NB4 (cell line): Measurements from ENCODE around the gene GOSR2.

Source experiments
- DNase-seq: peaks from one replicate; pipeline ENCODE4 v3.0.0; 2010; ENCODE audit warnings: low read depth
- H3K4me3 ChIP-seq: one replicate; pipeline ENCODE4 v1.5.1; 2011; ENCODE audit warnings: mild to moderate bottlenecking, low read depth, low read length, moderate library complexity
- MAX ChIP-seq: IDR thresholded peaks from 2 replicates; pipeline ENCODE4 v1.6.1; 2011; ENCODE audit warnings: low read depth, low read length
- MYC ChIP-seq: IDR thresholded peaks from 2 replicates; pipeline ENCODE4 v1.6.1; 2011; ENCODE audit warnings: low read depth, low read length
- POLR2A ChIP-seq: IDR thresholded peaks from 2 replicates; pipeline ENCODE4 v1.6.1; 2011; ENCODE audit warnings: mild to moderate bottlenecking; ENCODE audit not compliant: insufficient read length; ENCODE audit errors: extremely low read depth
- TF ChIP-seq, protein P1 (sequence below): IDR thresholded peaks from one replicate; pipeline ENCODE4 v1.5.1; 2012; ENCODE audit warnings: low read depth, low read length

The GOSR2 gene

DNA sequence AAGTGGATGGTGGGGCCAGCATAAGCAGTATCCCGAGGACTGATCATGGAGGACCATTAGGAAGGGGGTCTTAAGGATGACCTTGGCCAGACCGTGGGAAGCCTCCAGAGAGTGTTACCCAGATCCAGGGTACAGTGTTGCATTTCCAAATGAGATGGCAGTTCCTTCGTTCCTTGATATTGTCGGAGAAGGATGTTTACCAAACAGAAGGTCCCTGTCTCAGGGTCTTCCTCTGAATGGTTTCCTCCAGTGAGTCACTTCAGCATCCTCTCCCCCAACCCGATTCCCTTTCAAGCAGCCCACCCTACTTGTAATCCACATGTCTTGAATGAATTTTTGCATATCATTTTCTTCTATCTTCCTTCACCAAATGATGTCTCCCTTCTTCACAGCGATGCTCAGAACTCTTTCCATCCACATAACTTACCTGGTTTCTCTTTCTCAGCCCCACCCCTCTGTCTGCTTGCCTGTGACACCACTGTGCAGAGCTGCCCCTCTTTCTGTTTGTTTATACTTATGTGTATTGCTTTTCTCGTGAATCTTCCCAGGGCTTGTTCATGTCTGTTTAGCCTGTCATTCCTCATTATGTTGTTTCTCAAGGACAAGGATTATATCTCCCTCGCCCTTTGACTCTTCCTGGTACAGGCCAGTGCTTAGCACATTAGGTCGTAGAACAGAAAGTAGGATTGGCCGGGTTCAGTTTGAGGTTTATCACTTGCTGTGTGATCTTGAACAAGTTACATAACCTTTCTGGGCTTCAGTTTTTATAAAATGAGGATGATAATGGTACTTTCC lies 5.7 kb downstream of the GOSR2 start:
- TF ChIP-seq, protein P1, sequence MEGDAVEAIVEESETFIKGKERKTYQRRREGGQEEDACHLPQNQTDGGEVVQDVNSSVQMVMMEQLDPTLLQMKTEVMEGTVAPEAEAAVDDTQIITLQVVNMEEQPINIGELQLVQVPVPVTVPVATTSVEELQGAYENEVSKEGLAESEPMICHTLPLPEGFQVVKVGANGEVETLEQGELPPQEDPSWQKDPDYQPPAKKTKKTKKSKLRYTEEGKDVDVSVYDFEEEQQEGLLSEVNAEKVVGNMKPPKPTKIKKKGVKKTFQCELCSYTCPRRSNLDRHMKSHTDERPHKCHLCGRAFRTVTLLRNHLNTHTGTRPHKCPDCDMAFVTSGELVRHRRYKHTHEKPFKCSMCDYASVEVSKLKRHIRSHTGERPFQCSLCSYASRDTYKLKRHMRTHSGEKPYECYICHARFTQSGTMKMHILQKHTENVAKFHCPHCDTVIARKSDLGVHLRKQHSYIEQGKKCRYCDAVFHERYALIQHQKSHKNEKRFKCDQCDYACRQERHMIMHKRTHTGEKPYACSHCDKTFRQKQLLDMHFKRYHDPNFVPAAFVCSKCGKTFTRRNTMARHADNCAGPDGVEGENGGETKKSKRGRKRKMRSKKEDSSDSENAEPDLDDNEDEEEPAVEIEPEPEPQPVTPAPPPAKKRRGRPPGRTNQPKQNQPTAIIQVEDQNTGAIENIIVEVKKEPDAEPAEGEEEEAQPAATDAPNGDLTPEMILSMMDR, result no peak
- TF ChIP-seq POLR2A (no peak), MAX (no peak), MYC (no peak)
- H3K4me3 ChIP-seq, result no peak overlapping the region
- DNase-seq, result no peak

- DNase-seq, result no peak
- TF ChIP-seq MYC, result no peak
- TF ChIP-seq MAX, result no peak
- TF ChIP-seq POLR2A, result no peak
- TF ChIP-seq, protein P1, result no peak
- no peak overlapping the region for H3K4me3 ChIP-seq
Measured at GRCh38 chr17:46929413-46929812, 6.5 kb downstream of the GOSR2 start.

DNA sequence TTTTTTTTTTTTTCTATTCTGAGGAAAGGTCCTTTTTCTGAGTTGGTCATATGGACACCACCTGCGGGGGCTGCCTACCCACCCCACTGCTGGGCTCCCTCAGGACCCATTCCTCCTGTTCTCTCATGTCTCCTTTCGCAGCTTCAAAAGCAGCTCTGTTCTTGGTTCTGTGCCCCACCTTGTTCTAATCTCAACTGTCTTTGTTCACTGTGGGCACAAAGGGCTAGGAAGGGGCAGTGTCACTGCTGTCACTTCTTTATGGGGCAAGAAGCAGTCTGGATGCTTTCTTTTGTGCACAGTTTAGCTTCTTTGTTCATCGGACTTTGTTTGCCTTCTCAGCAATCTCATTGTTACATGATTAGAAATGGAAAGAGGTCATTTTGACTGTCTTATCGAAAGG lies 7.1 kb downstream of the GOSR2 start:
- H3K4me3 ChIP-seq, result no peak overlapping the region
- TF ChIP-seq MAX (no peak), POLR2A (no peak), MYC (no peak)
- TF ChIP-seq, protein P1, result no peak
- DNase-seq, result no peak

DNA sequence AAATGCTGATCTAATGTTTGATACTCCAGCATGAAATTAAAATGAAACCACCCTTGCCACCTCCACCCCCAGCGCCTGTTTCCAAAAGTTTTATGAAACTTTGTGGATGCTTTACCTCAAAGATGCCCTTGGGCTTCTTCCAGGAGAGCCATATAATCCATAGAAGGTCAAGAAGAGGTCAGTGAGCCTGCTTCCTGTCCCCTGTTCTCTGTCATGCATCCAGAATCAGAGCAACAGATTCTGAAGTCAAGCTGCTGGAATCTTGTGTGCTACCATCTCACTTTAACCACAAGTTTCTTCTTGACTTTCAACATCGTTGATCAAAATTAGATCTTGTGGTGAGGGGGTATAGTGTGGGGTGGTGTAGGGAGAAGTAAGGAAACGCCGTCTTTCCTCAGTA lies 8.6 kb downstream of the GOSR2 start:
- no peak for TF ChIP-seq MAX
- no peak for TF ChIP-seq POLR2A
- TF ChIP-seq MYC, result no peak
- TF ChIP-seq, protein P1, result no peak
- no peak overlapping the region for H3K4me3 ChIP-seq
- no peak for DNase-seq

DNA sequence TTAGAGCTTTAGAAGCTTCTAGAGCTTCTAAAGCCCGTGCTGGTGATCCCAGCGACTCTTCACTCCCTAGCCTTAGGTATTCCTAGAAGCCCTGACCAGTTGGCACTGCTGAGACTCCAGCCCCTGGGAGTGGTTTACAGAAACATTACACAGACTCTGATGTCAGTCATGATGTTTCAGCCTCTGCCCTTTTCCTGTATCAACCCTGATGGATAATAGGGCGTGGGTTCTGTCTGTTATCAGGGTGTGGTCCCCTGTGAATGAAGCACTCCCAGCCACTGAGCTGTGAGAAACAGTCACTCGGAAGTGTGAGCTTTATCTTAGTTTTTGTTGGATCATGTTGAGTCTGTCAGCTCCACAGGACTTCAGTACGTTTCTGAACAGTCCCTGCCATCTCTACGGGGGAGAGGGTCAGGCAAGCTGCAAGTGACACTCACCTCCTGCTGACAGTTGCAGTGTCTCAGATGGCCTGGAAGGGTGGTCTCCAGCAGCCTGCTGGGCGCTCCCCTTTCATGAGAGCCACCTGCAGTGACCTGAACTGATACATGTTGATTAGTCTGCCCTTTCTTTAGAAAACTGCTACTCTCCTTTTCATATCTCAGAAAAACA lies 12.8 kb downstream of the GOSR2 start:
- DNase-seq, result no peak
- TF ChIP-seq MAX (no peak), MYC (no peak), POLR2A (no peak)
- TF ChIP-seq, protein P1, result no peak
- no peak overlapping the region for H3K4me3 ChIP-seq
